IPS-20b (cell line): ENCODE measurements around the gene ADGRD1.
"Not testable (repeated sequence)": the region's sequence is repeated elsewhere in the genome, so short reads cannot be mapped to it uniquely, and the experiment has no call there.

Experiments used
- H3K27ac ChIP-seq: one replicate; pipeline ENCODE4 v1.5.1; 2013; ENCODE audit warnings: low read length
- H3K27me3 ChIP-seq: 2 replicates; pipeline ENCODE4 v1.6.1; 2013; ENCODE audit warnings: mild to moderate bottlenecking, low read length, inconsistent platforms; ENCODE audit not compliant: insufficient read depth
- H3K36me3 ChIP-seq: 2 replicates; pipeline ENCODE4 v1.6.1; 2013; ENCODE audit warnings: low read depth, mild to moderate bottlenecking, inconsistent platforms, low read length, moderate library complexity; ENCODE audit not compliant: insufficient read depth
- H3K4me1 ChIP-seq: 2 replicates; pipeline ENCODE4 v1.6.1; 2013; ENCODE audit warnings: mild to moderate bottlenecking, control low read depth, inconsistent platforms, low read length, moderate library complexity; ENCODE audit not compliant: insufficient read depth
- H3K4me3 ChIP-seq: 2 replicates; pipeline ENCODE4 v1.5.1; 2013; ENCODE audit warnings: mild to moderate bottlenecking, low read length, inconsistent platforms
- H3K9ac ChIP-seq: 2 replicates; pipeline ENCODE4 v1.6.1; 2013; ENCODE audit warnings: low read depth, mild to moderate bottlenecking, inconsistent platforms, low read length, moderate library complexity
- H3K9me3 ChIP-seq: 2 replicates; pipeline ENCODE4 v1.6.1; 2013; ENCODE audit warnings: mild to moderate bottlenecking, low read depth, low read length, inconsistent platforms; ENCODE audit not compliant: insufficient read depth

The ADGRD1 gene

DNA sequence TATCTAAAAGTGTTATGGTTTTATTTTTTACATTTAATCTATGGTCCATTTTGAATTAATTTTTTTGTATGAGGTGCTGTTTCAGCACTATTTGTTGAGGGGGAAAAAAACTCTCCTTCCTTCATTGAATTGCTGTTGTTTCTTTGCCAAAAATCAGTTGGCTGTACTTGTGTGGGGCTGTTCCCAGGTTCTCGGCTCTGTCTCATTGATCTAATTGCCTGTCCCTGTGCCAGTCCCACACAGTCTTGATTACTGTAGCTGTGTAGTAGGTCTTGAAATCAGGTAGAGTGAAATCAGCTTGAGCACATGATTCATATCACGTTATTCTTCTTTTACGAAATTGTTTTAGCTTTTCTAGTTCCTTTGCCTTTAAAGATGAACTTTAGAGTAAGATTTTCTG is 109.7 kb downstream of the ADGRD1 start:
- Histone ChIP-seq H3K27me3 (no peaks in the 10 kb centered on the region), H3K4me1 (no peaks in the 10 kb centered on the region), H3K9me3 (no peaks in the 10 kb centered on the region), H3K4me3 (no peak overlapping the region), H3K27ac (no peak overlapping the region), H3K36me3 (no peaks in the 10 kb centered on the region), H3K9ac (no peak overlapping the region)

DNA sequence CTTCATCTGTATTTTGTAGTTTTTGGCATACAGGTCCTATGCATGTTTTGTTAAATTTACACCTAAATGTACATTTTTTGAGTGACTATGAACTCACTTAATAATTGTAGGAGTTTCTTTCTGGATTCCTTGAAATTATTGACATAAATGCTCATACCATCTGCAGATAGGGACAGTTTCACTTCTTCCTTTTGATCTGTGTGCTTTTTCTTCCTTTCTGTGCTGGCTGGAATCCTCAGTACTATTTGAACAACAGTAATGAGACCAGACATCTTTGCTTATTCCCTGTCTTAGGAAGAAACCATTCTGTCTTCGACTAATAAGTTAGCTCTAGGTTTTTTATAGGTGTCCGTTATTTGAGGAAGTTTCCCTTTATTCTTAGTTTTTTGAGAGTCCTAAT is 110.3 kb downstream of the ADGRD1 start:
- Histone ChIP-seq H3K27me3 (no peaks in the 10 kb centered on the region), H3K9me3 (no peaks in the 10 kb centered on the region), H3K27ac (no peak overlapping the region), H3K9ac (no peak overlapping the region), H3K36me3 (no peaks in the 10 kb centered on the region), H3K4me3 (no peak overlapping the region), H3K4me1 (no peaks in the 10 kb centered on the region)

- no peaks in the 10 kb centered on the region for H3K36me3 ChIP-seq
- no peak overlapping the region for H3K9ac ChIP-seq
- no peak overlapping the region for H3K27ac ChIP-seq
- no peaks in the 10 kb centered on the region for H3K9me3 ChIP-seq
- H3K4me1 ChIP-seq = no peaks in the 10 kb centered on the region
- no peak overlapping the region for H3K4me3 ChIP-seq
- no peaks in the 10 kb centered on the region for H3K27me3 ChIP-seq
These were observed 111.6 kb downstream of the ADGRD1 start for GRCh38 chr12:131065279-131065678.

- Histone ChIP-seq H3K9me3 (no peaks in the 10 kb centered on the region), H3K27ac (no peak overlapping the region), H3K27me3 (no peaks in the 10 kb centered on the region), H3K9ac (no peak overlapping the region), H3K36me3 (no peaks in the 10 kb centered on the region), H3K4me1 (no peaks in the 10 kb centered on the region), H3K4me3 (no peak overlapping the region)
These were observed 112.1 kb downstream of the ADGRD1 start for GRCh38 chr12:131065801-131066200.

DNA sequence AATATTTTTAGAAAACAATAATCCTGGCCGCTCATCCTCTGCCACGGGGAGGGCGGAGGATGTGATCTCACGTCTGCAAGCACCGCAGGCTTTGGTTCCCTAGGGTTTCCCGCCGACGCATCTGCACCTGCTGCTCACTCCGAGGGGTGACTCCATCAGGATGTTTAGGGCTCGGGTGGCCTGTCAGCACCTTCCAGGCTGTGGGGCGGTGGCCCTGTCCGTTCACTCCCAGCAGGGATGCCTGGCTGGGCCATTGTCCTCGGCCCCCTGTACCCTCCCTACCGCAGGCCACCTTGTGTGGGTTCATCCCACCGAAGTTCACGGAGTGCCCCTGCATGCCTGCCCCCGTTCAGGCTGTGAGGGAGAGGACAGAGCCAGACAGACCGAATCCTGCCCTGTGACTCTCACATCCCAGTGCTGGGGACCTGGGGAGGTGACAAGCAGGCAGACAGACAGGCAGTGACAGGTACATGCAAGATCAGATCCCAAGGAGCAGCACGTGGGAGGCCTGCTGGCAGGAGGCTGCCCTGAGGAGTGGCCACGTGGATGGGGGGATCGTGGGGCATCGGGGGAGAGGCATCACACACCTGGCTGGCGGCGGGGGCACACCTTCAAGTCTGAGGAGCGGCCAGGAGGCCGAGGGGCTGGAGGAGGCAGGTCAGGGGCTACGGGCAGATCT is 112.6 kb downstream of the ADGRD1 start:
- H3K36me3 ChIP-seq = no peaks in the 10 kb centered on the region
- no peak overlapping the region for H3K27ac ChIP-seq
- H3K9me3 ChIP-seq = no peaks in the 10 kb centered on the region
- no peaks in the 10 kb centered on the region for H3K4me1 ChIP-seq
- no peak overlapping the region for H3K4me3 ChIP-seq
- H3K9ac ChIP-seq = no peak overlapping the region
- no peaks in the 10 kb centered on the region for H3K27me3 ChIP-seq

DNA sequence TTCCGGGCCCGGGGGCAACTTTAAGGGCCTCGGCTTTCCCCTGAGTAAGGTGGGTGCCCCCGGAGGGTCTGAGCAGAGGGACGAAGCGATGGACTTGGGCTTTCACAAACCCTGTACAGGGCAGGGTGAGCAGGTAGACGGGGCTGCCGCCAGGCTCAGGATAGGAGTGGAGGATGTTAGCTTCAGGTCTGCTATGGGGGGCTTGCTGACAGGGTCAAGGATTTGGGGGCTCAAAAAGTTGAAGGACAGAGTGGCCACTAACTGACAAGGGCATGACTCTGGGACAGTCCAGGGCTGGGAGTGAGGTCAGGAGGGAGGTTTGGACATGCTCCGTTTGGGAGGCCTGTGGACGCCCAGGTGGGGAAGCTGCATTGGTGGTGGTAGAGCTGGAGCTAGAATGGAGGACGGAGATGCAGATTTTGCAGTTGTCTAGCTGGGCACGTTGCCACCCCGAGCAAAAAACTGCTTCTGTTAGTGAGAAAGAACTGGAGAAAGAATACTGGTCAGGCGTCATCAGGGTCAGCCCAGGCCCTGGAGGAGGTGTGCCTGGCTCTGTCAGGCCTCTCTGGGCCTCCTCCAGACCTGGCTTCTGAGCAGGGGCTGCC is 113.3 kb downstream of the ADGRD1 start:
- no peak overlapping the region for H3K27ac ChIP-seq
- no peaks in the 10 kb centered on the region for H3K36me3 ChIP-seq
- no peaks in the 10 kb centered on the region for H3K4me1 ChIP-seq
- no peaks in the 10 kb centered on the region for H3K9me3 ChIP-seq
- H3K27me3 ChIP-seq = no peaks in the 10 kb centered on the region
- H3K9ac ChIP-seq = no peak overlapping the region
- H3K4me3 ChIP-seq = no peak overlapping the region

GRCh38 chr12:131067981-131068851 is 114.5 kb downstream of the ADGRD1 start:
- Histone ChIP-seq H3K27me3 (no peaks in the 10 kb centered on the region), H3K4me1 (no peaks in the 10 kb centered on the region), H3K36me3 (no peaks in the 10 kb centered on the region), H3K27ac (no peak overlapping the region), H3K9ac (no peak overlapping the region), H3K4me3 (no peak overlapping the region), H3K9me3 (no peaks in the 10 kb centered on the region)

- not testable (repeated sequence) for H3K4me1 ChIP-seq, H3K4me3 ChIP-seq, H3K27ac ChIP-seq, H3K9ac ChIP-seq, H3K27me3 ChIP-seq, H3K9me3 ChIP-seq, H3K36me3 ChIP-seq
These were observed 115.4 kb downstream of the ADGRD1 start for GRCh38 chr12:131068926-131069720.

DNA sequence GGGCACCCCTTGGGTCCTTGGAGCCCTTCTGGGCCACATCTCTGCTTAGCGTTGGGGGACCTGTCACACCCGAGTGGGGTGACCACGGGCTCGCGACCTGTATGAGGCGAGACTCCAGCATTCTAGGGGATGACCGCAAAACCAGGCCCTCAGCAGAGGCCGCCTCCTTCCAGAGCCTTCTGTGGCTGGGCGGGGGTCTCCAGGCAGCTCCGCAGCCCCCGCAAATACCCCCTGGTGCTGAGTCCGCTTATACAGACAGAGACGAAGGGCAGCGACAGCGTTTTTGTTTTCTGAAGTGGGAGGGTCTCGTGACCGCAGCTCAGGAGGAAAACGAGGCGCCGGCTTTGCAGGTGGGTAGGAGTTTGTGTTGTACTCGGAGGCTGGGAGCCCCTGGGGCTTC is 116.4 kb downstream of the ADGRD1 start:
- not testable (repeated sequence) for H3K27ac ChIP-seq, H3K4me3 ChIP-seq, H3K9ac ChIP-seq, H3K27me3 ChIP-seq, H3K4me1 ChIP-seq, H3K9me3 ChIP-seq, H3K36me3 ChIP-seq

GRCh38 chr12:131070668-131071067 is 117.0 kb downstream of the ADGRD1 start:
- H3K36me3 ChIP-seq, H3K9me3 ChIP-seq, H3K27ac ChIP-seq, H3K4me3 ChIP-seq, H3K27me3 ChIP-seq, H3K4me1 ChIP-seq, H3K9ac ChIP-seq: not testable (repeated sequence)

- H3K27ac ChIP-seq, H3K4me3 ChIP-seq, H3K36me3 ChIP-seq, H3K27me3 ChIP-seq, H3K9ac ChIP-seq, H3K4me1 ChIP-seq, H3K9me3 ChIP-seq: not testable (repeated sequence)
These were observed 117.6 kb downstream of the ADGRD1 start for GRCh38 chr12:131071234-131071820.
